ENCODE results near the gene CLECL1.
A peak's percentile ranks its signal among the peaks of the same experiment; 100 is the strongest.
"Not testable (repeated sequence)": the region's sequence is repeated elsewhere in the genome, so short reads cannot be mapped to it uniquely, and the experiment has no call there.

The CLECL1 gene

GRCh38 chr12:9729082-9729481, 3.8 kb downstream of the CLECL1 start:
- TF ChIP-seq TAF1 (IDR thresholded peaks at IDR 0.05; ENCODE audit: low read depth, low read length) (no peak), POU2F2 (IDR thresholded peaks at IDR 0.05; ENCODE audit: low read depth, low read length) (no peak), POLR2AphosphoS5 (IDR thresholded peaks at IDR 0.05; ENCODE audit: low read depth, low read length) (no peak), SPI1 (IDR thresholded peaks at IDR 0.05; ENCODE audit: low read depth, low read length) (no peak), PAX5 (IDR thresholded peaks at IDR 0.05; ENCODE audit: insufficient read depth, low read length, severe bottlenecking) (no peak), POLR2A (IDR thresholded peaks at IDR 0.05; ENCODE audit: low read depth, low read length) (no peak)
- DNase-seq (ENCODE audit: insufficient read length, low spot score): no peak
- FAIRE-seq: no peak

GRCh38 chr12:9727813-9728212, 5.1 kb downstream of the CLECL1 start:
- no peak for DNase-seq (ENCODE audit: insufficient read length, low spot score)
- TF ChIP-seq SPI1 (IDR thresholded peaks at IDR 0.05; ENCODE audit: low read depth, low read length) (no peak), PAX5 (IDR thresholded peaks at IDR 0.05; ENCODE audit: insufficient read depth, low read length, severe bottlenecking) (no peak), POLR2AphosphoS5 (IDR thresholded peaks at IDR 0.05; ENCODE audit: low read depth, low read length) (no peak), POLR2A (IDR thresholded peaks at IDR 0.05; ENCODE audit: low read depth, low read length) (no peak), TAF1 (IDR thresholded peaks at IDR 0.05; ENCODE audit: low read depth, low read length) (no peak), POU2F2 (IDR thresholded peaks at IDR 0.05; ENCODE audit: low read depth, low read length) (no peak)
- FAIRE-seq: no peak

- DNase-seq (ENCODE audit: insufficient read length, low spot score) (no peak), FAIRE-seq (peak; percentile 66)
- TF ChIP-seq TAF1 (IDR thresholded peaks at IDR 0.05; ENCODE audit: low read depth, low read length): no peak
- no peak for TF ChIP-seq POU2F2 (IDR thresholded peaks at IDR 0.05; ENCODE audit: low read depth, low read length)
- no peak for TF ChIP-seq SPI1 (IDR thresholded peaks at IDR 0.05; ENCODE audit: low read depth, low read length)
- TF ChIP-seq POLR2A (IDR thresholded peaks at IDR 0.05; ENCODE audit: low read depth, low read length): no peak
- no peak for TF ChIP-seq PAX5 (IDR thresholded peaks at IDR 0.05; ENCODE audit: insufficient read depth, low read length, severe bottlenecking)
- TF ChIP-seq POLR2AphosphoS5 (IDR thresholded peaks at IDR 0.05; ENCODE audit: low read depth, low read length): no peak
Measured at GRCh38 chr12:9725213-9725870, 7.6 kb downstream of the CLECL1 start.

GRCh38 chr12:9724023-9724422, 8.9 kb downstream of the CLECL1 start:
- no peak for DNase-seq (ENCODE audit: insufficient read length, low spot score)
- FAIRE-seq: no peak
- no peak for TF ChIP-seq POLR2AphosphoS5 (IDR thresholded peaks at IDR 0.05; ENCODE audit: low read depth, low read length)
- TF ChIP-seq SPI1 (IDR thresholded peaks at IDR 0.05; ENCODE audit: low read depth, low read length): no peak
- no peak for TF ChIP-seq PAX5 (IDR thresholded peaks at IDR 0.05; ENCODE audit: insufficient read depth, low read length, severe bottlenecking)
- no peak for TF ChIP-seq POU2F2 (IDR thresholded peaks at IDR 0.05; ENCODE audit: low read depth, low read length)

GRCh38 chr12:9721394-9722092, 11.4 kb downstream of the CLECL1 start:
- DNase-seq (ENCODE audit: insufficient read length, low spot score) (no peak), FAIRE-seq (peak; percentile 76)
- TF ChIP-seq POLR2AphosphoS5 (IDR thresholded peaks at IDR 0.05; ENCODE audit: low read depth, low read length): no peak
- TF ChIP-seq POLR2A (IDR thresholded peaks at IDR 0.05; ENCODE audit: low read depth, low read length): no peak
- TF ChIP-seq PAX5 (IDR thresholded peaks at IDR 0.05; ENCODE audit: insufficient read depth, low read length, severe bottlenecking): no peak
- no peak for TF ChIP-seq TAF1 (IDR thresholded peaks at IDR 0.05; ENCODE audit: low read depth, low read length)

GRCh38 chr12:9719790-9720189, 13.1 kb downstream of the CLECL1 start:
- DNase-seq (ENCODE audit: insufficient read length, low spot score) (no peak), FAIRE-seq (no peak)
- TF ChIP-seq PAX5 (IDR thresholded peaks at IDR 0.05; ENCODE audit: insufficient read depth, low read length, severe bottlenecking): no peak
- TF ChIP-seq SPI1 (IDR thresholded peaks at IDR 0.05; ENCODE audit: low read depth, low read length): no peak
- TF ChIP-seq POLR2AphosphoS5 (IDR thresholded peaks at IDR 0.05; ENCODE audit: low read depth, low read length): peak; percentile 38; the same call in 1 of the 2 replicates
- no peak for TF ChIP-seq POU2F2 (IDR thresholded peaks at IDR 0.05; ENCODE audit: low read depth, low read length)
- TF ChIP-seq POLR2A (IDR thresholded peaks at IDR 0.05; ENCODE audit: low read depth, low read length): peak; percentile 61

- FAIRE-seq (no peak), DNase-seq (ENCODE audit: insufficient read length, low spot score) (no peak)
- TF ChIP-seq SPI1 (IDR thresholded peaks at IDR 0.05; ENCODE audit: low read depth, low read length): no peak
- no peak for TF ChIP-seq POU2F2 (IDR thresholded peaks at IDR 0.05; ENCODE audit: low read depth, low read length)
- TF ChIP-seq PAX5 (IDR thresholded peaks at IDR 0.05; ENCODE audit: insufficient read depth, low read length, severe bottlenecking): no peak
- no peak for TF ChIP-seq POLR2A (IDR thresholded peaks at IDR 0.05; ENCODE audit: low read depth, low read length)
- TF ChIP-seq TAF1 (IDR thresholded peaks at IDR 0.05; ENCODE audit: low read depth, low read length): no peak
- TF ChIP-seq POLR2AphosphoS5 (IDR thresholded peaks at IDR 0.05; ENCODE audit: low read depth, low read length): no peak
Measured at GRCh38 chr12:9718968-9719367, 13.9 kb downstream of the CLECL1 start.

GRCh38 chr12:9717070-9717925, 15.6 kb downstream of the CLECL1 start:
- no peak for TF ChIP-seq SPI1 (IDR thresholded peaks at IDR 0.05; ENCODE audit: low read depth, low read length)
- no peak for TF ChIP-seq POLR2AphosphoS5 (IDR thresholded peaks at IDR 0.05; ENCODE audit: low read depth, low read length)
- no peak for TF ChIP-seq POLR2A (IDR thresholded peaks at IDR 0.05; ENCODE audit: low read depth, low read length)
- no peak for TF ChIP-seq TAF1 (IDR thresholded peaks at IDR 0.05; ENCODE audit: low read depth, low read length)
- TF ChIP-seq POU2F2 (IDR thresholded peaks at IDR 0.05; ENCODE audit: low read depth, low read length): no peak
- no peak for TF ChIP-seq PAX5 (IDR thresholded peaks at IDR 0.05; ENCODE audit: insufficient read depth, low read length, severe bottlenecking)
- DNase-seq (ENCODE audit: insufficient read length, low spot score) (no peak), FAIRE-seq (peak; percentile 56)

- not testable (repeated sequence) for DNase-seq (ENCODE audit: insufficient read length, low spot score)
- peak; percentile 85 for FAIRE-seq
Measured at GRCh38 chr12:9713032-9713558, 19.8 kb downstream of the CLECL1 start.
